ENCODE data around the gene PDGFD.

PDGFD gene

DNA sequence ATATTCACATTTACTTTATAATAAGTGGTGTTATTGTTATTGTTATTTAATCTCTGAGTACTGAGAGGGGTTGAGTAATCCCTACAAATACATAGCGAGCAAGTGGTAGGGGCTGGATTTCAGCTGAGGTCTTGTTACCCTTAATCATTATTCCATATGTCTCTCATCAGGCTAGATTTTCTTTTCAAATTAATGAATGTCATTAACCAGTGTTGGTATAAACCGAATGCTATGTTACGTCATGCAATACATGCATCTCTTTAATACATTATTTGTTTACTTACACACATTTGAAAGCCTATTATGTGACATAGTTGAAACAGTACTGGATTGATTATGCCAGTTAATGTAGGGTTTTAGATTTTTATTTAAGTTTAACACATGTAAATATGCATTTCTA, 18.9 kb downstream of the PDGFD start:
- DNase-seq (ENCODE audit: low read depth): no peak

DNA sequence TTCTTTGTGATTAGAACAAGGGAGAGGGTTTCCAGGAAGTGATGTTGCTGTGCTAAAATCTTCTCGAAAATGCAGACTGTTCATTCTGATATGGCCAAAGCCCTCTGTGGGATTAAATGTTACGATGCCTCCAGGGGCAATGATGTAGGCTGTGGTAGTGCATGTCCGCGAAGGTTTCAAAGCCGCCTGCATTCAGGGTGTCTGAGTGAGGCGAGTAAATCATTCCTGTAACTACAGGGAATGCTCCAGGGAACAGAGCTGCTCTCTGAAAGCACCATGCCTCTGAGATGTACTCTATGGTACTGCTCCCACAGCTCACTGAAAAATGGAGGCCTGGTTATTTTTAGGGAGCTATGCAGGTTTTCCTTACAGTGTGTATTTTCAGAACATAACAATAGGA, 21.2 kb downstream of the PDGFD start:
- no peak for DNase-seq (ENCODE audit: low read depth)

GRCh38 chr11:104136861-104137260, 27.1 kb downstream of the PDGFD start:
- DNase-seq (ENCODE audit: low read depth): no peak

DNA sequence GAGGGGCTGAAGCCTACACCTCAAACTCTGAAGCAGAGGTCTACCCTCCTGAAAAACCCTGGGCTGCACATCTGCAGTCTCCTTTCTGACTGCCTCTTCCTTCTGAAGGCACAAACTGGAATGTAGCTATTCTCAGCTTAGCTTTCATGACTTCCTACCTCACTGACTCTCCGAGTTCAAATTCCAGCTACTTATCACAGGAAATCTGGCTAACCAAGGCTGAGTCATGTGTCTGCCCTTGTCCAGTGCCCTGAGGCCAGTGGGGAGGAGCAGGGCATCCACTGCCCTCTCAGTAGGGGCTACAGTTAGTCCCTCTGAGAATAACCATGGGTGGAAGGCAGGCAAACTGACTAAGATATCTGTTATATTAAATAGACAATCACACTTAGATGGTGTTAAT, 29.2 kb downstream of the PDGFD start:
- no peak for DNase-seq (ENCODE audit: low read depth)

DNA sequence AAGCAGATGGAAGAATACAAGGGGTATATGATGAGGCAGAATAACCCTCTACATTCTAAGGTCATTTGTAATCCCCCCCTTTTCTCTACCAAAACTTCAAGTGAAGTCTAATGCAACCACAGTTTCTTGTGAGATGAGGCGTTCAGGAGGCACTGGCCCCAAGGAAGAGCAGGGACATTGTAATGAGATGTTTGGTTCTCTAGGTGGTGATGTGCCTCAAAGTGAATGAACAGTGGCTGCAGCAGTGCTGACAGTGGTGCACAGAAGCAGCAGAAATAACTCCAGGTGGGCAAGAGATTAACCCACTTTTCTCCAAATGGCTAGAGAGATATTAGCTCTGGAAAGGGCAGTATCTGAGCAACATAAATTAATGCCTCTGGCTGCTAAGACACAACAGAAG, 33.8 kb downstream of the PDGFD start:
- no peak for DNase-seq (ENCODE audit: low read depth)

DNA sequence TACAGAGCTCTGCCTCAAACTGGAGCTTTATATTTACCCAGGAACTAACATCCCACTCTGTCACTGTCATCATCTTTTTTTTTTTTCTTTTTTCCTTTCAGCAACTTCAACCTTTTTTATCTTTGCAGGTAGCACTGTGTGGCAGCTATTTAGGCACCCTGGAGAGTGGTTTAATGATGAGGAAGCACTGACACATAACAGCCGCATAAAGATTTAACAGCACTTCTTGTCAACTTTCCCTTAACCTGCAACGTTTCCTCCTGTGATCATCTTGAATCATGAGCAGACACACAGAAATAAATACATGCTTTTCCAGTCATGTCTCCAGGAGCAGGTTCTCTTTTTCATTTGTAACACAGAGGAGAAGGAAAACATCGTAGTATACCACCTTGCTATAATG, 34.8 kb downstream of the PDGFD start:
- DNase-seq (ENCODE audit: low read depth): no peak

DNA sequence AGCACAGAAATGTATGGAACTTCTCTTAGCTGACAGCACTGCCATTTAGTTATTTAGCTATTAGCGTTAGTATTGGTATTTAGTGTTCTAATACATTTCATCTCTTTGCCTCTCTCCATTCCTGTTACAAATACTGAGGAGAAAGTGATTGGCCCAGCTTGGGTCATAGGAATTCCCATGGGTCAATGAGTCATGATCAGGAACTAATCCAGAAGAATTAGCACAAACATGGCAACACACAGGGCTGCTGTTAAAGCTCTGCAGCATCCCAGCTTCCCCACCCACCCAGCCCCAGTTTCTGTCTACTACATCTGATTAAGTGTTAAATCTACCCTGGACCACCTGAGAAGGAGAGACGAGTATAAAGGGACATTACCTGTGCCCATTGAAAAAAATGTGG, 36.1 kb downstream of the PDGFD start:
- no peak for DNase-seq (ENCODE audit: low read depth)

DNA sequence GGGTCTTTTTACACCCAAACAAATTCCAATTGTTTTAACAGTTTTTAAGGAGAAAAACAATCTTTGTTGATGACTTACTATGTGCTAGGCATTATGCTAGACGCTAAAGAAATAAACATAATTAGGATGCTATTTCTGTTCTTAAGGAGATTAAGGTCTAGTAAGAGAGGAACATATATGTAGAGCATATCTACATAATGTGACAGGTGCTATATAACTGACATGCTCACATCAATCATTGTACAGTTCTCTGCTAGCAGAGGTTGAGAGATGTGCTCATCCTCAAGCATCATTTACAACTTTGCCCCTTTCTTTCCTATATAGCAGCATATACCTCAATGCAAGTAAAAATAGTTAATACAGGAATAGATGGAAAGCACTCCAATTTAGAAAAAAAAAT, 37.5 kb downstream of the PDGFD start:
- no peak for DNase-seq (ENCODE audit: low read depth)

- no peak for DNase-seq (ENCODE audit: low read depth)
Measured at GRCh38 chr11:104124979-104125378, 39.0 kb downstream of the PDGFD start.

GRCh38 chr11:104122836-104123235, 41.1 kb downstream of the PDGFD start:
- DNase-seq (ENCODE audit: low read depth): no peak

- no peak for DNase-seq (ENCODE audit: low read depth)
Measured at GRCh38 chr11:104122011-104122635, 41.8 kb downstream of the PDGFD start.

GRCh38 chr11:104120493-104121137, 43.3 kb downstream of the PDGFD start:
- DNase-seq (ENCODE audit: low read depth): no peak

DNA sequence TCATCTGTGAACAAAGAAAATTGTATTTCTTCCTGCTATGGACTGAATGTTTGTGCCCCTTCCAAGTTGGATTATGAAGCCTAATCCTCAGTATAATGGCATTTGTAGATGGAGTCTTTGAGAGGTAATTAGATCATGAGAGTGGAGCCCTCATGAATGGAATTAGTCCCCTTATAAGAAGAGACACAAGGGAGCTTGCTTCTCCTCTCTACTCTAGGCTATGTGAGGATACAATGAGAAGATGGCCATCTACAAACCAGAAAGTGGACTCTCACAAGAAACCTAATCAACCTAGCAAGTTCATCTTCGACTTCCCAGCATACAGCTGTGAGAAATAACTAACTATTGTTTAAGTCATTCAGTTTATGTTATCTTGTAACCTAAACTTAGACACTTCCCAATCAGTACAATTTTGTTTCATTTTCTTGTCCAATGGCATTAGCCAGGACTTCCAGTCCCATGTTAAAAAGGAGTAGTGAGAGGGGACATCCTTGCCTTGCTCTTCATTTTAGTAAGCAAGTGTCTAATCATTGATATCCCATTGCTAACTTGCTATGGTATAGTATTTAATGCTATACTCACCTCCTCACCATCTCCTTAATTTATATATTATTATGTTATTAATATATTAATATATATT, 45.7 kb downstream of the PDGFD start:
- no peak for DNase-seq (ENCODE audit: low read depth)

DNA sequence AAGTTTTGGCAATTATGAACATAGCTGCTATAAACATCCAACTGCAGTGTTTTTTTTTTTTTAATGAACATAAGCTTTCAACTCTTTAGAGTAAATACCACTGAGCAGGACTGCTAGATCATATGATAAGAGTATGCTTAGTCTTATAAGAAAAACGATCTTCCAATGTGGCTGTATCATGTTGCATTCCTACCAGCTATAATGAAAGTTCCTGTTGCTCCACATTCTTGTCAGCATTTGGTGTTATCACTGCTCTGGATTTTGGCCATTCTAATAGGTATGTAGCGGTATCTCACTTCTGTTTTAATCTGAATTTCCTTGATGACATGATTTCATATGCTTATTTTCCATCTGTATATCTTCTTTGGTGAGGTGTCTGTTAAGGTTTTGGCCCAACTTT, 50.4 kb downstream of the PDGFD start:
- DNase-seq (ENCODE audit: low read depth): no peak

GRCh38 chr11:104106136-104106754, 57.7 kb downstream of the PDGFD start:
- no peak for DNase-seq (ENCODE audit: low read depth)

DNA sequence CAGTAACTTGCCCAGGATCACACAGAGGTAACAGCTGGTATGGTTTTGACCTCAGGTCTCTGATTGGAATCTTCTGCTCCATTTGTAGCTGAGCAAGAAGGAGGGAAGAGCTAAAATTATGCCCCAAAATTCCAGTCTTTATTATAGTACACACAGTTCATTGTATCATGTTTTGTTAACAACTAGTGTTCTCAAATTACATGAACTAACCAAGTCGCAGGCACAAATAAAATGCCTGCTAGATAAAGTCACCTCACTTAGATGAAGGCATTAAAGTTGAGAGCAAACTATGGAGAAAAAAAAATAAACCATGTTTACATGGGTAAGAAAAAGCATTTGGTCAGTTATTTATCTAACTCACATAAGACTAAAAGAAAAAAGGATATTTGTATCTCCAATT, 58.8 kb downstream of the PDGFD start:
- DNase-seq (ENCODE audit: low read depth): no peak

DNA sequence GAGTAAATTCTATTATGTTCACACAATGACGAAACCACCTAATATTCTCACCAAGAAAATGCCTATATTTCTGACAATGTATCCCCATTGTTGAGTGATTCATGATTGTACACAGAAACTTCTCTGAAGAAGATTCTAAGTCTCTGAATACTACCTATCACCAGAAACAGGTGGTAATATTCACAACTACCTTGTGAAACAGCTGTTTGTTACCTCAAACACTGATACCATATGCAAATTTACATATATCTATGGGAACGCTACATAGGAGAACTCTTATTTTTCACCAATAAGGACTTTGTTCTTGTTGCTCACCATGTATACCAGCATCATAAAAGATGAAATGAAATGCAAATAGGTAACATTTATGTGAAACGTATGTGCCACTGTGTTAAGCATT, 59.3 kb downstream of the PDGFD start:
- DNase-seq (ENCODE audit: low read depth): no peak

- DNase-seq (ENCODE audit: low read depth): no peak
Measured at GRCh38 chr11:104104201-104104600, 59.7 kb downstream of the PDGFD start.

- DNase-seq (ENCODE audit: low read depth): no peak
Measured at GRCh38 chr11:104098555-104098954, 65.4 kb downstream of the PDGFD start.

DNA sequence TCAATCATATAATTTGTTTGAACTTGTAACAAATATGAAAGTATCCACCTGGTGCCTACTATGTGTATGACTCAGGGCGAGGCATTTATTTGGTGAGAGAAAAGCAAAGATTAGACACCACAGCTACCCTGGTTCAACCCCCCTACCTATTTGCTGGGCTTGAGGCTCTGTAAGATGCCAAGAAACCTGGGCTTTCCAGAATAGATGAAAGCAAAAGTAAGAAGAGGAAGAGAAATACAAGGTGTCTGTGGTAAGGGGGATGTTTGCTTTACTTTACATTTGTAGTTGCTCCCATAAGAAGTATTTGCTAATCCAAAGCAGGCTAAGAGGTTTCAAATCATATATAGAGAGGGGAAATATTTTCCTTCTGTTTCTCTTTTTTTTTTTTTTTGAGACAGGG, 65.8 kb downstream of the PDGFD start:
- DNase-seq (ENCODE audit: low read depth): no peak

GRCh38 chr11:104096900-104097299, 67.0 kb downstream of the PDGFD start:
- DNase-seq (ENCODE audit: low read depth): no peak

DNA sequence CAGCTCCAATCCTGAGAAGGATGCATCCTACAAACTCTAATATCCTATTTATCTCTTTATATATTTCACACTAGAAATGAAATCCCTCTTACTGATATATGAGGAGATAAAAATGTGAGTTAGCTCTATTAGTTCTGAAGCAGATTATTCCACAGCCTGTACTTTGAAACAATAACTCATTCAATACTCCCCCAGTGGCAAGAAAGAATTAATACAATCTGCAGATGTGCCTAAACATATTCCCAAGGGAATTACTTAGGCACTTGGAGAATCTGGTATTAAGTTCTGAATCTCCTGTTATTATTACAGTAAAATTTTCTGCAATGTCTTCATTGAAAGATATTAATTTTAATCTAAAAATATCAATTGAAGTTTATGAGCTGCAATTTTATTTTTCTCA, 68.2 kb downstream of the PDGFD start:
- DNase-seq (ENCODE audit: low read depth): no peak

GRCh38 chr11:104094576-104094975, 69.4 kb downstream of the PDGFD start:
- DNase-seq (ENCODE audit: low read depth): no peak
